Ovary (tissue), 3 donors: ENCODE results near the gene OXSM.

Source experiments
- EP300 ChIP-seq: sonication (generic); formaldehyde crosslinking; IDR thresholded peaks from one replicate; pipeline ENCODE4 v1.6.1; 2017; ENCODE audit warnings: antibody characterized with exemption
- POLR2A ChIP-seq: fragments of 450-650 bp; IDR thresholded peaks from one replicate; pipeline ENCODE4 v1.6.1; 2017; ENCODE audit warnings: antibody characterized with exemption, mild to moderate bottlenecking, moderate library complexity
- TF ChIP-seq, protein P1 (sequence below), 3 donors: fragments of 450-650 bp in 2 of 3; fragments of 200-600 bp in 1 of 3; IDR thresholded peaks; one replicate each; pipeline versions ENCODE4 v1.5.1 to v1.8.0; 2016 to 2022; ENCODE audit warnings: antibody characterized with exemption in 3 of 3, mild to moderate bottlenecking in 1 of 3
- donor health status: DM: no; HTN: no; CAD: no.

DNA sequence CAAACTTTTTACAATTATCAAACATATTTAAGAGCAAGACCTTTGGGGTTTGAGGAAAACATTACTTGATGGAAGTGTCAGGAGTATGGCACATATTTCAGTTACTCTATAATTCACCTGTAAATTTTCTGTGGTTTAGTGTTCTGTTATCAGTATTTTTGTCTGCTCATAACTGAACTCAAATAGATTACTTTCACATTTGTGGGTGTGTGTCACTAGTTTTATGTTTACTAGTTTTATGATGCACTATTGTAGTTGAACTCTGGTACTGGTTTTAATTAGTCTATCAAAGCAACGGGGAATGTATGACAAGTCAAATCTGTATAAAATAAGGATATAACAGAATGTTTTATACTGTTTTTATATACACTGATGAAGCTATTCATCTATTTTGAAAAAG, 27.2 kb downstream of the OXSM start:
- TF ChIP-seq, protein P1, sequence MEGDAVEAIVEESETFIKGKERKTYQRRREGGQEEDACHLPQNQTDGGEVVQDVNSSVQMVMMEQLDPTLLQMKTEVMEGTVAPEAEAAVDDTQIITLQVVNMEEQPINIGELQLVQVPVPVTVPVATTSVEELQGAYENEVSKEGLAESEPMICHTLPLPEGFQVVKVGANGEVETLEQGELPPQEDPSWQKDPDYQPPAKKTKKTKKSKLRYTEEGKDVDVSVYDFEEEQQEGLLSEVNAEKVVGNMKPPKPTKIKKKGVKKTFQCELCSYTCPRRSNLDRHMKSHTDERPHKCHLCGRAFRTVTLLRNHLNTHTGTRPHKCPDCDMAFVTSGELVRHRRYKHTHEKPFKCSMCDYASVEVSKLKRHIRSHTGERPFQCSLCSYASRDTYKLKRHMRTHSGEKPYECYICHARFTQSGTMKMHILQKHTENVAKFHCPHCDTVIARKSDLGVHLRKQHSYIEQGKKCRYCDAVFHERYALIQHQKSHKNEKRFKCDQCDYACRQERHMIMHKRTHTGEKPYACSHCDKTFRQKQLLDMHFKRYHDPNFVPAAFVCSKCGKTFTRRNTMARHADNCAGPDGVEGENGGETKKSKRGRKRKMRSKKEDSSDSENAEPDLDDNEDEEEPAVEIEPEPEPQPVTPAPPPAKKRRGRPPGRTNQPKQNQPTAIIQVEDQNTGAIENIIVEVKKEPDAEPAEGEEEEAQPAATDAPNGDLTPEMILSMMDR (IDR thresholded peaks at IDR 0.05), result no peak
- TF ChIP-seq EP300, result no peak
- no peak for TF ChIP-seq POLR2A
